ENCODE results near the gene FRMD8.

The FRMD8 gene

GRCh38 chr11:65355013-65355775 is 31.2 kb upstream of the FRMD8 start:
- Histone ChIP-seq H3K27ac (ENCODE audit: insufficient read depth, low read length, poor library complexity, severe bottlenecking) (peak overlapping the region; percentile 45), H3K4me3 (ENCODE audit: insufficient read depth, low read depth, low read length, poor library complexity, severe bottlenecking) (peak overlapping the region; percentile 73), H3K27me3 (replicated peaks; ENCODE audit: control insufficient read depth, insufficient read depth, low read length, poor library complexity, severe bottlenecking) (no peaks in the 10 kb centered on the region), H3K36me3 (ENCODE audit: control insufficient read depth, insufficient read depth, low read length) (peaks cover 19% of the 10 kb centered on the region), H3K9me3 (ENCODE audit: control insufficient read depth, low read length) (no peaks in the 10 kb centered on the region), H3K4me1 (ENCODE audit: control insufficient read depth, insufficient read depth, low read length, poor library complexity, severe bottlenecking) (peaks cover 10% of the 10 kb centered on the region)
- peak; percentile 28 to 65 (median 51) for DNase-seq

- DNase-seq = no peak
- Histone ChIP-seq H3K9me3 (ENCODE audit: control insufficient read depth, low read length) (no peaks in the 10 kb centered on the region), H3K27ac (ENCODE audit: insufficient read depth, low read length, poor library complexity, severe bottlenecking) (no peak overlapping the region), H3K4me1 (ENCODE audit: control insufficient read depth, insufficient read depth, low read length, poor library complexity, severe bottlenecking) (peaks cover 10% of the 10 kb centered on the region), H3K36me3 (ENCODE audit: control insufficient read depth, insufficient read depth, low read length) (peaks cover 13% of the 10 kb centered on the region), H3K27me3 (replicated peaks; ENCODE audit: control insufficient read depth, insufficient read depth, low read length, poor library complexity, severe bottlenecking) (no peaks in the 10 kb centered on the region), H3K4me3 (ENCODE audit: insufficient read depth, low read depth, low read length, poor library complexity, severe bottlenecking) (peak overlapping the region; percentile 73)
Observed at GRCh38 chr11:65355776-65356393, 30.6 kb upstream of the FRMD8 start.

GRCh38 chr11:65356394-65356972 is 30.0 kb upstream of the FRMD8 start:
- H3K4me3 ChIP-seq (ENCODE audit: insufficient read depth, low read depth, low read length, poor library complexity, severe bottlenecking) = no peak overlapping the region
- no peaks in the 10 kb centered on the region for H3K27me3 ChIP-seq (replicated peaks; ENCODE audit: control insufficient read depth, insufficient read depth, low read length, poor library complexity, severe bottlenecking)
- peaks cover 10% of the 10 kb centered on the region for H3K4me1 ChIP-seq (ENCODE audit: control insufficient read depth, insufficient read depth, low read length, poor library complexity, severe bottlenecking)
- DNase-seq = no peak
- H3K9me3 ChIP-seq (ENCODE audit: control insufficient read depth, low read length) = no peaks in the 10 kb centered on the region
- peaks cover 8% of the 10 kb centered on the region for H3K36me3 ChIP-seq (ENCODE audit: control insufficient read depth, insufficient read depth, low read length)
- no peak overlapping the region for H3K27ac ChIP-seq (ENCODE audit: insufficient read depth, low read length, poor library complexity, severe bottlenecking)

- Histone ChIP-seq H3K9me3 (ENCODE audit: control insufficient read depth, low read length) (no peaks in the 10 kb centered on the region), H3K27ac (ENCODE audit: insufficient read depth, low read length, poor library complexity, severe bottlenecking) (no peak overlapping the region), H3K4me3 (ENCODE audit: insufficient read depth, low read depth, low read length, poor library complexity, severe bottlenecking) (no peak overlapping the region), H3K36me3 (ENCODE audit: control insufficient read depth, insufficient read depth, low read length) (no peaks in the 10 kb centered on the region), H3K27me3 (replicated peaks; ENCODE audit: control insufficient read depth, insufficient read depth, low read length, poor library complexity, severe bottlenecking) (no peaks in the 10 kb centered on the region), H3K4me1 (ENCODE audit: control insufficient read depth, insufficient read depth, low read length, poor library complexity, severe bottlenecking) (peaks cover 10% of the 10 kb centered on the region)
- DNase-seq = no peak
Observed at GRCh38 chr11:65357856-65358356, 28.5 kb upstream of the FRMD8 start.

- DNase-seq = no peak
- H3K27me3 ChIP-seq (replicated peaks; ENCODE audit: control insufficient read depth, insufficient read depth, low read length, poor library complexity, severe bottlenecking) = no peaks in the 10 kb centered on the region
- H3K27ac ChIP-seq (ENCODE audit: insufficient read depth, low read length, poor library complexity, severe bottlenecking) = no peak overlapping the region
- no peak overlapping the region for H3K4me3 ChIP-seq (ENCODE audit: insufficient read depth, low read depth, low read length, poor library complexity, severe bottlenecking)
- H3K4me1 ChIP-seq (ENCODE audit: control insufficient read depth, insufficient read depth, low read length, poor library complexity, severe bottlenecking) = peaks cover 3% of the 10 kb centered on the region
- H3K9me3 ChIP-seq (ENCODE audit: control insufficient read depth, low read length) = no peaks in the 10 kb centered on the region
- H3K36me3 ChIP-seq (ENCODE audit: control insufficient read depth, insufficient read depth, low read length) = no peaks in the 10 kb centered on the region
Observed at GRCh38 chr11:65362320-65362931, 24.0 kb upstream of the FRMD8 start.

GRCh38 chr11:65362966-65363365 is 23.5 kb upstream of the FRMD8 start:
- Histone ChIP-seq H3K9me3 (ENCODE audit: control insufficient read depth, low read length) (no peaks in the 10 kb centered on the region), H3K27ac (ENCODE audit: insufficient read depth, low read length, poor library complexity, severe bottlenecking) (no peak overlapping the region), H3K4me3 (ENCODE audit: insufficient read depth, low read depth, low read length, poor library complexity, severe bottlenecking) (no peak overlapping the region)

GRCh38 chr11:65363770-65364169 is 22.7 kb upstream of the FRMD8 start:
- Histone ChIP-seq H3K4me3 (ENCODE audit: insufficient read depth, low read depth, low read length, poor library complexity, severe bottlenecking) (no peak overlapping the region), H3K4me1 (ENCODE audit: control insufficient read depth, insufficient read depth, low read length, poor library complexity, severe bottlenecking) (peaks cover 3% of the 10 kb centered on the region), H3K36me3 (ENCODE audit: control insufficient read depth, insufficient read depth, low read length) (no peaks in the 10 kb centered on the region), H3K27me3 (replicated peaks; ENCODE audit: control insufficient read depth, insufficient read depth, low read length, poor library complexity, severe bottlenecking) (no peaks in the 10 kb centered on the region), H3K27ac (ENCODE audit: insufficient read depth, low read length, poor library complexity, severe bottlenecking) (no peak overlapping the region), H3K9me3 (ENCODE audit: control insufficient read depth, low read length) (no peaks in the 10 kb centered on the region)
- DNase-seq = no peak

More at GRCh38 chr11:65362966-65363365, 23.5 kb upstream of the FRMD8 start:
- H3K36me3 ChIP-seq (ENCODE audit: control insufficient read depth, insufficient read depth, low read length) = no peaks in the 10 kb centered on the region
- H3K4me1 ChIP-seq (ENCODE audit: control insufficient read depth, insufficient read depth, low read length, poor library complexity, severe bottlenecking) = peaks cover 3% of the 10 kb centered on the region
- no peak for DNase-seq
- no peaks in the 10 kb centered on the region for H3K27me3 ChIP-seq (replicated peaks; ENCODE audit: control insufficient read depth, insufficient read depth, low read length, poor library complexity, severe bottlenecking)

- peak in 1 of 3 donors; percentile 30 for DNase-seq
Observed at GRCh38 chr11:65366340-65366773, 20.1 kb upstream of the FRMD8 start.

GRCh38 chr11:65370659-65371049 is 15.8 kb upstream of the FRMD8 start:
- H3K27ac ChIP-seq (ENCODE audit: insufficient read depth, low read length, poor library complexity, severe bottlenecking) = no peak overlapping the region
- no peak overlapping the region for H3K4me3 ChIP-seq (ENCODE audit: insufficient read depth, low read depth, low read length, poor library complexity, severe bottlenecking)

More at GRCh38 chr11:65366340-65366773, 20.1 kb upstream of the FRMD8 start:
- Histone ChIP-seq H3K36me3 (ENCODE audit: control insufficient read depth, insufficient read depth, low read length) (no peaks in the 10 kb centered on the region), H3K9me3 (ENCODE audit: control insufficient read depth, low read length) (no peaks in the 10 kb centered on the region), H3K4me1 (ENCODE audit: control insufficient read depth, insufficient read depth, low read length, poor library complexity, severe bottlenecking) (peaks cover 3% of the 10 kb centered on the region), H3K27ac (ENCODE audit: insufficient read depth, low read length, poor library complexity, severe bottlenecking) (no peak overlapping the region), H3K27me3 (replicated peaks; ENCODE audit: control insufficient read depth, insufficient read depth, low read length, poor library complexity, severe bottlenecking) (no peaks in the 10 kb centered on the region), H3K4me3 (ENCODE audit: insufficient read depth, low read depth, low read length, poor library complexity, severe bottlenecking) (no peak overlapping the region)

More at GRCh38 chr11:65370659-65371049, 15.8 kb upstream of the FRMD8 start:
- no peak for DNase-seq
- no peaks in the 10 kb centered on the region for H3K36me3 ChIP-seq (ENCODE audit: control insufficient read depth, insufficient read depth, low read length)
- no peaks in the 10 kb centered on the region for H3K27me3 ChIP-seq (replicated peaks; ENCODE audit: control insufficient read depth, insufficient read depth, low read length, poor library complexity, severe bottlenecking)
- H3K4me1 ChIP-seq (ENCODE audit: control insufficient read depth, insufficient read depth, low read length, poor library complexity, severe bottlenecking) = peaks cover 3% of the 10 kb centered on the region
- H3K9me3 ChIP-seq (ENCODE audit: control insufficient read depth, low read length) = no peaks in the 10 kb centered on the region

All from effector memory CD4-positive, alpha-beta T cell (primary cell).